ENCODE data around the gene ATF3. TPM values are rescaled to one million over a fixed set of nuclear protein-coding genes. Genes with fewer than 3 reads are reported as not detected.

The ATF3 gene
- total RNA-seq, 1 donor from 2014 or later = 16.8 TPM

GRCh38 chr1:212629450-212630157 lies 21.0 kb downstream of the ATF3 start:
- Mint-ChIP-seq H3K4me3 (no peak overlapping the region), H3K9me3 (no peaks in the 10 kb centered on the region), H3K36me3 (ENCODE audit: low read depth) (no peaks in the 10 kb centered on the region), H3K27me3 (peaks cover 18% of the 10 kb centered on the region), H3K27ac (no peak overlapping the region), H3K4me1 (peaks cover 12% of the 10 kb centered on the region)
- TF ChIP-seq CTCF (IDR thresholded peaks at IDR 0.05) = no peak
- POLR2A ChIA-PET = interaction anchor here (1.3 kb wide), 2 partner anchors 11 to 63 kb away, joined by 3 to 7 read pairs; no protein-coding TSS in a partner anchor
- ATAC-seq (ENCODE audit: low read depth) = no peak
- no peak for DNase-seq
- intact Hi-C loops (cut with micrococcal nuclease) = loop anchor here (1.0 to 2.0 kb wide), 6 partner anchors 21 to 152 kb away; partner anchors contain the start of gene ATF3
- CTCF ChIA-PET = interaction anchor here (0.9 to 2.4 kb wide), 5 partner anchors 35 to 173 kb away, joined by 3 to 15 read pairs (median 4); no protein-coding TSS in a partner anchor

DNA sequence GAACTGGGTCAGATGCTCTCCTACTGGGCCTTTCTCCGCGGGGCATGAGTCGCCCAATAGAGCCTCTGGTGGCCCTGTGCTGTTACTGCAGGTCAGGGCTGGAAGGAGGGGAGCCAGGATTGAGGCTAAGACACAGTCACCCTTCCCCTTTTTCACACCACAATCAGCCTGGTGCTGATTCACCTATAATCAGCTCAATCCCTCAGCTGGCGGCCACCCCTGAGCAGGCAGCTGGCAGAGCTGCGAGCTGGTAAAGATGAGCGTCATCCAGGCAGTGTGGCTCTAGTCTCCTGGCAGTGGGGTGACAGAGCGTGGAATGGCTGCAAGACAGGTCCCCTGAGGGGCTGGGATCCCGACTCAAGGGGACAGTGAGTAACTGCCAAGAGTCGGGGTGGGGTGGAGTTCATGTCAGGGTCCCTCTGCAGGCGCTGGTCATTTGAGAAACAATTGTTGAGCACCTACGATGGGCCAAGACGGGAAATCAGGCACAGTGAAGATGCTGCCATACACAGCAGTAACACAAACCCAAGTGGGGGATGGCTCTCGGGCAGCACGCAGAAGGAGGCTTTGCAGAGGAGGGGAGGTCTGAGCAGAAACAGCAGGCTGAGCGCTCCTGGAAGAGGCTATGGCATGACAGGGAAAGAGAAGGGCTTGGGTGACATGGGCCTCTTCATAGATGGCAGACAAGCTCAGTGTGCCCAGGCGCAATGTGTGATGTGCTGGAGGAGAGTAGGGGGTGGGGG lies 21.8 kb downstream of the ATF3 start:
- CTCF ChIA-PET = interaction anchor here (0.5 to 2.4 kb wide), 9 partner anchors 21 to 373 kb away, joined by 3 to 15 read pairs (median 3); no protein-coding TSS in a partner anchor
- POLR2A ChIA-PET = interaction anchor here (1.3 kb wide), 2 partner anchors 12 to 63 kb away, joined by 3 to 7 read pairs; no protein-coding TSS in a partner anchor
- intact Hi-C loops (cut with micrococcal nuclease) = loop anchor here (1.0 to 2.0 kb wide), 6 partner anchors 22 to 153 kb away; partner anchors contain the start of gene ATF3
- ATAC-seq (ENCODE audit: low read depth) = peak; percentile 98
- DNase-seq = peak; percentile 58
- Mint-ChIP-seq H3K27ac (no peak overlapping the region), H3K4me1 (peaks cover 19% of the 10 kb centered on the region), H3K27me3 (peaks cover 12% of the 10 kb centered on the region), H3K9me3 (no peaks in the 10 kb centered on the region), H3K36me3 (ENCODE audit: low read depth) (no peaks in the 10 kb centered on the region), H3K4me3 (no peak overlapping the region)
- peak; percentile 76 for TF ChIP-seq CTCF (IDR thresholded peaks at IDR 0.05)

DNA sequence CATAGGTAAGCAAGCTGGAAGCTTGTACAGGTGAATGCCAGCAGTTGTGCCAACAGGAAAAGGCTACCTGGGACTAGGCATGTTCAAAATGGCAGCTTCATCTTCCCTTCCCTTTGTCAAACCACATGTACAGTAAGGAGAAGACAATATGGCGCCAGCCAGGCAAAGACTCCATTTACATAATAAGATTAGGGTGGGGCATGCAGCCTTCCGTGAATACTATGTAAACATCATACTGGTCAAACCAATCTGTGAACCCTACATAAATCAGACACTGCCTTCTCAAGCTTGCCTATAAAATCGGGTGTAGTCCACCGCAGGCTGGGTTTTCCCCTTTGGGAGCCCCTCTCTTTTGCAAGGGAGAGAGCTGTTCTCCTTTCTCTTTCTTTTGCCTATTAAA lies 24.6 kb downstream of the ATF3 start:
- Mint-ChIP-seq H3K27ac (peak overlapping the region; percentile 0), H3K4me3 (no peak overlapping the region), H3K36me3 (ENCODE audit: low read depth) (no peaks in the 10 kb centered on the region), H3K9me3 (no peaks in the 10 kb centered on the region), H3K27me3 (peaks cover 6% of the 10 kb centered on the region), H3K4me1 (peaks cover 35% of the 10 kb centered on the region)
- DNase-seq = no peak
- ChIA-PET POLR2A (interaction anchor here (0.8 to 1.0 kb wide), 2 partner anchors 25 to 348 kb away, joined by 3 to 10 read pairs; partner anchors contain the start of genes ATF3 and PPP2R5A), CTCF (interaction anchor here (0.9 kb wide), 1 partner anchor 32 kb away, joined by 4 read pairs; no protein-coding TSS in a partner anchor)
- no peak for TF ChIP-seq CTCF (IDR thresholded peaks at IDR 0.05)
- ATAC-seq (ENCODE audit: low read depth) = no peak
- intact Hi-C loops (cut with micrococcal nuclease) = no loop called here

DNA sequence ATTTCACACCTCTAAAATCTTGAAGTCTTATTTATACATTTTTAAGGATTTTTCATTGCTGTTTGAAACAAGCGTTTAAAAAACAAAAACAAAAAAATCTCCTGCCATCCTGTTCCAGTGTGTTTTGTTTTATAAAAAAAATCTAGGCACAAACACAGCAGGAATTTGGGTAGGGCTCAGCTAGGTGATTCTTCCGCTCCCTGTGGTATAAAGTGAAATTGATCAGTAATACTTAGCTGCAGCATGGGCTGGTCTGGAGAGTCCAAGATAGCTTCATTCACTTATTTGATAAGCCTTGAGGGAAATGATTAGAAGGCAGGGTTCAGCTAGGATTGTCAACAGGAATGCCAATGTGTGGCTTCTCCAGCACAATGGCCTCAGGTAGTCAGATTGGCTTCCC lies 25.7 kb downstream of the ATF3 start:
- POLR2A ChIA-PET = interaction anchor here (0.6 to 1.0 kb wide), 2 partner anchors 220 to 349 kb away, joined by 3 to 10 read pairs; partner anchors contain the start of genes PACC1 and PPP2R5A
- no peak for TF ChIP-seq CTCF (IDR thresholded peaks at IDR 0.05)
- no peaks in the 10 kb centered on the region for H3K36me3 Mint-ChIP-seq (ENCODE audit: low read depth)
- no peak for DNase-seq
- H3K4me3 Mint-ChIP-seq = no peak overlapping the region
- ATAC-seq (ENCODE audit: low read depth) = no peak
- peaks cover 35% of the 10 kb centered on the region for H3K4me1 Mint-ChIP-seq
- H3K27me3 Mint-ChIP-seq = peaks cover 9% of the 10 kb centered on the region
- CTCF ChIA-PET = interaction anchor here (0.6 to 0.8 kb wide), 2 partner anchors 31 to 178 kb away, joined by 3 to 4 read pairs; no protein-coding TSS in a partner anchor
- intact Hi-C loops (cut with micrococcal nuclease) = no loop called here
- H3K27ac Mint-ChIP-seq = no peak overlapping the region
- no peaks in the 10 kb centered on the region for H3K9me3 Mint-ChIP-seq

Data from activated B cell treated with CpG ODN at 0.5 μM for 24 hours (primary cell).